Measurements from ENCODE around the gene LINGO1. TPM values are rescaled to one million over a fixed set of nuclear protein-coding genes. Genes with fewer than 3 reads are reported as not detected.

LINGO1 gene
- total RNA-seq, 2 donors from 2014 or later, result not detected

DNA sequence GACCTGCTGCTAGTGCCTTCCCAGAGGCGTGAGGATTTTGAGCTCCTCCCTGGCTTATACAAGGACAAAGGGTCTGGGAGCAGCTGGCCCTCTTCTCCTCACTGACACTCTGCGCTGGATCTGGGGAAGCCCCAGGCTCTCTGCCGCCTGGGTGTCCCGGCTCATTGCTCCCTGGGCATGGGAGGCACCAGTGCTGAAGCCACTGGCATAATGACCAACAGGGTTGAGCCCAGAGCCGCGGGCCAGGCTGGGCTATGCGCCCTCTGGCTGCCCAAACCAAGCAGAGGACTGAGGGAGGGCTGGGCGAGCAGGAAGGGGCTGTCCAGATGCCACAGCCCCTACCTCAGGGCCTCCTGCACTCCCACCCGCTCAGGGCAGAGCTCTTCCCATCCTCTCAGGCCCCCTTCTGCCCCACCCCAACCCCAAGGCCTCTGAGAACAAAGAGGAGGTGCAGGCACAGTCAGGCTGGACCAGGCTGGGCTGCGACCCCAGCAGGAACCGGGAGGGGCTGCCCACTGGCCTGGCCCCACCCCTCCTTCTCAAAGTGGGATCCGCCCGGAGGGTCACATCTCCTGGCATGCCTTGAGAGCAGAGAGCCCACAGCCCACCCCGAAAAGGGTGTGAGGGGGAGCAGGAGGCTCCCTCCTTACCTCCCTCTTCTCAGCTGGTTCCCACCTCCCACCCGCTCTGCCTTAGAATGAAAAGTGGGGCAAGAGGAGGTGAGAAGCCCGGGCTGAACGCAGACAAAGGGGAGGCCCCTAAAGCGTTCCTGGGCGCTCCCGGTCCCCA lies 1.6 kb downstream of the LINGO1 start:
- ATAC-seq (replicated peaks), result no peak
- Mint-ChIP-seq H3K36me3 (ENCODE audit: low read depth) (no peaks in the 10 kb centered on the region), H3K27ac (no peak overlapping the region), H3K27me3 (peaks cover 30% of the 10 kb centered on the region), H3K4me1 (peaks cover 4% of the 10 kb centered on the region), H3K4me3 (no peak overlapping the region), H3K9me3 (no peaks in the 10 kb centered on the region)

DNA sequence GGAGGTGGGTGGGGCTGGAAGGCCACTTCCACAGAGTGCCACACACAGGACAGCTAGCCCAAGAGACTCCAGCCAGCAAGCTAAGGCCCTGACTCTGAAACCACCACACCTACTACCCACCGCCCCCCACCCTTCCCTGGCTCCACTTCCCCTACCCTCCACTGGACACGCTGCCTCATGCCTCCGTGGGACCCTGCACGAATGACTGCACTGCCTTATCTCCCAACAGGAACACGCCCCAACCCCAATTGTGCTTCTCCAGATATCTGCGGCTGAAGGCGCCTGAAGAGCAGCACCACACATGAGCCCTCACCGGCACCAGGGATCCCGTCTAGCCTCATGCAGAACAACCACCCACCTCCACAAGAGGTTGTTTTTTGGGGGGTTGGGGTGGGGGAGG lies 2.7 kb downstream of the LINGO1 start:
- Mint-ChIP-seq H3K27ac (no peak overlapping the region), H3K9me3 (no peaks in the 10 kb centered on the region), H3K27me3 (peaks cover 23% of the 10 kb centered on the region), H3K36me3 (ENCODE audit: low read depth) (no peaks in the 10 kb centered on the region), H3K4me1 (peaks cover 4% of the 10 kb centered on the region), H3K4me3 (no peak overlapping the region)
- no peak for ATAC-seq (replicated peaks)

DNA sequence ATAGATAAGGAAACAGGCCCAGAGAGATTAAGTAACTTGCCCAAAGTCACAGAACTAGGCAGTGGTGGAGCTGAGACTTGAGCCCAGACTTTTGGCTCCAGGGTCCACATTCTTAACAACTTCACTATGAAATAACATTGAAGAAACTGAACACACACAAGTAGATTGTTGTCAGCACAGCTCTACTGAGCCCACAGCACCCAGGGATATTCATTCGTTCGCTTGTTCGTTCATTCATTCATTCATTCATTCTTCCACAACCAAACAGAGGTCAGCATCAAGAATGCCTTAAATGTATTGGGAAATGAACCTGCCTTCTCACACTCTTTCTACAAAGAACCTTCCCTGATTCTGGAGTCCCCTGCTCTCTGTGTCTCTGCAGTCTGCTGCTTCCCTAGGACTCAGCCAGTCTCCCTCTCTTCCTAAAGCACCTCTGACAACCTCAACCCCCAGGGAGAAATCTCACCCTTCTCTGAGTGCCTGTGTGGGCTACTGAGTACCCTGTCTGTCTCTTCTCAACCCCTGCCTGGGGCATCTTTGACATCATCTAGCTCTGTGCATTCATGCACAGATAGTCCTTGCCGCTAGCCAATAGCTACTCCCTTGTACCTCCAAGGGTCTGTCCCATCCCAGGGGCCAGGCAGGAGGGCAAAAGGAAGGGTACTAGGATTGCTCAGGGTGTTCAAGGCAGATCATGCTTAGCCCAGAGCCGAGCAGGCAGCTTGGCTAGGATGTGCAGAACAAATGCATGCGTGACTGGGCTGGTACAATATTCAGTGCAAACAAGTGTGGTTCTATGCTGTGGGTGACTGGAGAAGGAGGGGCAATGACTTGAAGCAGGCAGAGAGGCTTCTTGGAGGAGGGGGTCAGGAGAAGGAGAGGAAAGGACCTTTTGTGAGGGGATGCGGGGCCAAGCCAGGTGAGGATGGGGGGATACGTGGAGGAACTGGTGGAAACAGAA lies 3.4 kb downstream of the LINGO1 start:
- Mint-ChIP-seq H3K4me1 (peaks cover 3% of the 10 kb centered on the region), H3K27ac (no peak overlapping the region), H3K9me3 (no peaks in the 10 kb centered on the region), H3K27me3 (peaks cover 22% of the 10 kb centered on the region), H3K36me3 (ENCODE audit: low read depth) (no peaks in the 10 kb centered on the region), H3K4me3 (no peak overlapping the region)
- no peak for ATAC-seq (replicated peaks)

DNA sequence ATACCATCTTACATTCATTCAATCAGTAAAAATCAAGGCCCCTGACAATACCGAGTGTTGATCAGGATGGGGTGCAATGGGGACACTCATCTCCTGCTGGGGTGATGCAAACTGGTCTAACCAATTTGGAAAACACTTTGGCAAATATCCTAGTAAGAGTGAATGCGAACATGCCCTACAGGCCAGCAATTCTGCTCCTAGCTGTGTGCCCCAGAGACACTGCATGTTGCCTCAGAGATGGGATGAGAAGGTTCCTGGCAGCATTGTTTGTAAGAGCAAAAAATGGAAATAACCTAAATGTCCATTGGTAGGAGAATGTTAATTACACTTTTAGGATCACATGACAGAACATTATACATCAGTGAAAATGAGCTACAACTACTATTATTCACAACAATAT lies 4.7 kb downstream of the LINGO1 start:
- ATAC-seq (replicated peaks), result no peak
- no peaks in the 10 kb centered on the region for H3K36me3 Mint-ChIP-seq (ENCODE audit: low read depth)

DNA sequence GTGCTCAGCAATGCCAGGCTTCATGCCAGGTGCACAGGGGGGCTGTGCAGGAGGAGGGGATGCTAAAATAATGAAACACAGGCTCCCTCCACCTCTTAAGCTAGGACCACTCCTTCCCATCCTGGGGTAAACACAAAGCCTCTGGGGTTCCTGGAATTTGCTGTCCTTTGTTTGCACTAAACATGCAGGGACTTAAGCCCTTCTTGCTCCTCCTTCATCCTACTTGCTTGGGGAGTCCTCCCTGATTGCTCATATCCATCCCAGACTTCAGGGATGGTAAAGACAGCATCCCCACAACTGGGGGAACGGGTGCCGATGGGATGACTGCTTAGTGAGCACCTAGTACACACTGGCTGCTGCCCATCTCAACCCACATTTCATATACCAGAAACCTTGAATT lies 5.1 kb downstream of the LINGO1 start:
- Mint-ChIP-seq H3K27me3 (peaks cover 18% of the 10 kb centered on the region), H3K27ac (no peak overlapping the region), H3K9me3 (no peaks in the 10 kb centered on the region), H3K4me3 (no peak overlapping the region), H3K4me1 (no peaks in the 10 kb centered on the region), H3K36me3 (ENCODE audit: low read depth) (no peaks in the 10 kb centered on the region)
- ATAC-seq (replicated peaks), result no peak

More for the DNA sequence above, 4.7 kb downstream of the LINGO1 start:
- Mint-ChIP-seq H3K4me3 (no peak overlapping the region), H3K27ac (no peak overlapping the region), H3K4me1 (no peaks in the 10 kb centered on the region), H3K27me3 (peaks cover 18% of the 10 kb centered on the region), H3K9me3 (no peaks in the 10 kb centered on the region)

DNA sequence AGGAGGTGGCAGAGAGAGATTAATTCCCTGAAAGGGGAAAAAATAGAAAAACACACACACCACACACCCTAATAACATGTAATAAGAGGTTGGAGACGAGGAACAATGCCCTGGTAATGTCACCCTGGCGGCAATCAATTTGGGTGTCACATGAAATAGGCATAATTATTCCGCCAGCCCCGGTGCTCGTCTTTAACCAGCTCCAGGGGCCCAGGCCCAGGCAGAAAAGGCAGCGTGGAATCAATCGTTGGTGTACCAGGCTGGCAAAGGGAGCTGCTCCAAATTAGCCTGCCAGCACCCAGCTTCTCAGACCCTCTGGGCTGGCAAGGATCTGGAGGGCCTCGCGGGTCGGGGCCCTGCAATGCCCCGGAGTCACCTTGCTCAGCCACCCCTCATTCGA lies 5.6 kb downstream of the LINGO1 start:
- peaks cover 18% of the 10 kb centered on the region for H3K27me3 Mint-ChIP-seq
- H3K9me3 Mint-ChIP-seq, result no peaks in the 10 kb centered on the region
- H3K4me3 Mint-ChIP-seq, result no peak overlapping the region

DNA sequence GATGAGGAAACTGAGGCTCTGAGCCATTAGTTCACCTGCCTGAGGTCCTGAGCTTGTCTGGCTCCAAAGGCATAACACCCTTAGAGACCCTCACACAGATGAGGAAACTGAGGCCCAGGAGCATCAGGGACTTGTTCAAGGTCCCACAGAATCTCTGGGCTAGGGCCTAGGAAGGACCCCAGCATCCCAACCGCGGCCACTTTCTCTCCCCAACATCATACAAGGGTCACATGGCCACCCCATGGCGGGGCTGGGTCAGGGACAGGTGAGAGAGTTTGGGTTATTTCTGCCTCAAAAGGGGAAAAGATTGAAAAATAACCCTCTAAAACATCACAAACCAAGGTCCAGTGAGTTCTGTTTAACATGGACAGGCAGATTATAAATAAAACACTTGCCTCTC lies 6.7 kb downstream of the LINGO1 start:
- Mint-ChIP-seq H3K4me3 (no peak overlapping the region), H3K36me3 (ENCODE audit: low read depth) (no peaks in the 10 kb centered on the region), H3K27ac (no peak overlapping the region), H3K9me3 (no peaks in the 10 kb centered on the region), H3K27me3 (peaks cover 18% of the 10 kb centered on the region), H3K4me1 (no peaks in the 10 kb centered on the region)
- no peak for ATAC-seq (replicated peaks)

More for the DNA sequence above, 5.6 kb downstream of the LINGO1 start:
- Mint-ChIP-seq H3K4me1 (no peaks in the 10 kb centered on the region), H3K27ac (no peak overlapping the region), H3K36me3 (ENCODE audit: low read depth) (no peaks in the 10 kb centered on the region)
- ATAC-seq (replicated peaks), result no peak

DNA sequence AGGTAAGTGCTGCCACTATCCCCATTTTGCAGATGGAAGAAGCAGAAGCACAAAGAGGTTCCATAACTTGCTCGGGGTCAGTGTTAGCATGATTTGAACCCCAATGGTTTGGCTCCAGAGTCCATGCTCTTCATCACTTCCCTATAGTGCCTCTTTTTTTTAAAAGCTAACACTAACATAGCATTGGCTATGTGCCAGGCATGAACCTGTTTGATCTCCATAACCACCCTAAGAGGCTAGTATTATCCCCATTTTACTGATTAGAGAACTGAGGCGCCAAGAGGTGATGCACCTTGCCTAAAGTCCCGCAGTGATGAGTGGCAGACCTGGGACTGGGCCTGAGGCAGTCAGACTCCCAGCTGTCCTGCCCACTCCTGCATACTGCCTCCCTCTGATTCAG lies 7.3 kb downstream of the LINGO1 start:
- no peaks in the 10 kb centered on the region for H3K9me3 Mint-ChIP-seq
- no peaks in the 10 kb centered on the region for H3K36me3 Mint-ChIP-seq (ENCODE audit: low read depth)
- no peak overlapping the region for H3K27ac Mint-ChIP-seq
- no peak overlapping the region for H3K4me3 Mint-ChIP-seq
- no peak for ATAC-seq (replicated peaks)
- peaks cover 18% of the 10 kb centered on the region for H3K27me3 Mint-ChIP-seq
- H3K4me1 Mint-ChIP-seq, result no peaks in the 10 kb centered on the region

DNA sequence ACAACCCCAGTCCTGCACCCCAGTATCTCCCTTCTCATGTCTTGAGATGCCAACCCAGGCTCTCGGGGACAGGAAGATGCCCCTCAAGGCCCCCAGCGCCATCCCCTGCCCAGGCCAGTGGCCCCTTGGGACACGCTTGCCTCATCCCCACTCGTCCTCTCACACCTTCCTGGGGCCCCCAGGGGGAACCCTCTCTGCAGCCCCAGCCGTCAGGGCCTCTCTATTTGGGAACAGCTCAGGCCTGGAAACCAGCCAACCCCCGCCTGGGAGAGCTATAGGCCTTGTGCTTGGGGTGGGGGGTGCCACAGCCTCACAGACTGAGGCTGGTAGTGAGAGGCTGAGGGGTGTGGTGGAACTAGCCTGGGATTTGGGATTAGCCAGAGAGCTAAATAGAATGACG lies 7.8 kb downstream of the LINGO1 start:
- H3K9me3 Mint-ChIP-seq, result no peaks in the 10 kb centered on the region

DNA sequence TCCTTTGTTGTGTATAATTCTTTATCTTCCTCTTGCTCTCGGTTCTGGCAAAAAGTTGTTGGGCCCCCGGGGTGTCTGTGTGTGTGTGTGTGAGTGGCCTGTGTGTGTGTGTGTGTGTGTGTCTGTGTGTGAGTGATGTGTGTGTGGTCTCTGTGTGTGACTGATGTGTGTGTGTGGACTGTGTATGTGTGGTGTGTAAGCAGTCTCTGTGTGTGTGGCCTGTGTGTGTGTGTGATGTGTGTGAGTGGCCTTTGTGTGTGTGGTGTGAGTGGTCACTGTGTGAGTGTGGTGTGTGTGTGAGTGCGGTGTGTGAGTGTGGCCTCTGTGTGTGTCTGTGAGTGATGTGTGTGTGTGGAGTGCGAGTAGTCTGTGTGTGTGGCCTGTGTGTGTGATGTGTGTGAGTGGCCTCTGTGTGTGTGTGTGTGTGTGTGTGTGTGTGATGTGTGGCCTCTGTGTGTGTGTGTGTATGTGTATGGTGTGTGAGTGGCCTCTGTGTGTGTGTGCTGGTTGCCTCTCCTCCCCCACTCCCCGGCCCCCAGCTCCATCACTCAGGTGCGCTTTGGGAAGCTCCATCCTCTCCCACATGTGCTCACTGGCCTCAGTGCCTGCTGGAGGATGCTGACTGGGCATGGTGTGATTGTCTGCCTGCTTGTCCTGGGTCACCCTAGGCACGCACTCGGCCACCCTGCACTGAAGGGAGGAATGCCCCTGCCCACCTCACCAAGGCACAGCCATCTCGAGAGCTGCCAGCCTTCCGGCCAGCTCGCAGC lies 8.8 kb downstream of the LINGO1 start:
- Mint-ChIP-seq H3K27me3 (peaks cover 12% of the 10 kb centered on the region), H3K4me3 (no peak overlapping the region), H3K4me1 (no peaks in the 10 kb centered on the region), H3K27ac (no peak overlapping the region), H3K36me3 (ENCODE audit: low read depth) (no peaks in the 10 kb centered on the region), H3K9me3 (no peaks in the 10 kb centered on the region)
- ATAC-seq (replicated peaks), result no peak

More for the DNA sequence above, 7.8 kb downstream of the LINGO1 start:
- no peak overlapping the region for H3K27ac Mint-ChIP-seq
- H3K4me1 Mint-ChIP-seq, result no peaks in the 10 kb centered on the region
- ATAC-seq (replicated peaks), result no peak
- no peak overlapping the region for H3K4me3 Mint-ChIP-seq
- peaks cover 18% of the 10 kb centered on the region for H3K27me3 Mint-ChIP-seq
- no peaks in the 10 kb centered on the region for H3K36me3 Mint-ChIP-seq (ENCODE audit: low read depth)

DNA sequence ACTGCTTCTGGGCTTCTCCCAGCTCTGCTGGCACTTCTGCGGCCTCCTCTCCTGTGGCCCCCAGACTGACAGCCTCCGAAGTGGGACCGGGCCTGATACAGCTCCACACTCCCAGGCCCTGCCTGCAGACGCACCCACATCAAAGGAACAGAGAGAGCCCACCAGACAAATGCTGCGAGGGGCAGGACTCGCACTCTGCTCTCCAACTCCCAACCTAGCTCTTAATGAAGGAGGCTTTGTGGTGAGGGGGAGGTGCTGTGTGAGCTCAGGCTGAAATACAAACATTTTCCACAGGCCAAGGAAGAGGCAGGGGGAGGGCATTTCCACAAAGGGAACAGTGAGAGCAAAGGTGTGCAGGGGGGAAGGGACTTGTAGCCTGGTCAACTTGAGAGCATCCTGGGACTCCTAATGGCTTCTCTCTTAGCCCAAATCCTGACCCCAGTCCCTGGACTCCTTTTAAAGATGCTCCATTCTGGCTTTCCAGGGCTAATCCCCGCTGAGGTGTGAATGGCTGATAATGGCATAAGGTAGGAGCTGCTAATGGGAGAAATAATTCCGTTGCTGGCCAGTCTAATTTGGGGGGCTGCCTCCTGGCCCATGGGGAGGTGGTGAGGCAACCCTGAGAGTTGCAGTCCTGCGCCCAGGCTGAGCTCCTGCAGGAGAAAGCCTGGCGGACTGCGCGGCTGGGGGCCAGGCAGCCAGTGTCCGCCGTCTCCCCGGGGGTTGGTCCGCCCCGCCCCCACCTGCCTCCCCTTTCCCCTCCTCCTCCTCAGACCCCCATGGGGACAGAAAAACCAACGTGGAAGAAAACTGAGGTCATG lies 9.6 kb downstream of the LINGO1 start:
- Mint-ChIP-seq H3K36me3 (ENCODE audit: low read depth) (no peaks in the 10 kb centered on the region), H3K4me3 (no peak overlapping the region), H3K27ac (no peak overlapping the region), H3K9me3 (no peaks in the 10 kb centered on the region), H3K4me1 (no peaks in the 10 kb centered on the region), H3K27me3 (peaks cover 12% of the 10 kb centered on the region)
- no peak for ATAC-seq (replicated peaks)

DNA sequence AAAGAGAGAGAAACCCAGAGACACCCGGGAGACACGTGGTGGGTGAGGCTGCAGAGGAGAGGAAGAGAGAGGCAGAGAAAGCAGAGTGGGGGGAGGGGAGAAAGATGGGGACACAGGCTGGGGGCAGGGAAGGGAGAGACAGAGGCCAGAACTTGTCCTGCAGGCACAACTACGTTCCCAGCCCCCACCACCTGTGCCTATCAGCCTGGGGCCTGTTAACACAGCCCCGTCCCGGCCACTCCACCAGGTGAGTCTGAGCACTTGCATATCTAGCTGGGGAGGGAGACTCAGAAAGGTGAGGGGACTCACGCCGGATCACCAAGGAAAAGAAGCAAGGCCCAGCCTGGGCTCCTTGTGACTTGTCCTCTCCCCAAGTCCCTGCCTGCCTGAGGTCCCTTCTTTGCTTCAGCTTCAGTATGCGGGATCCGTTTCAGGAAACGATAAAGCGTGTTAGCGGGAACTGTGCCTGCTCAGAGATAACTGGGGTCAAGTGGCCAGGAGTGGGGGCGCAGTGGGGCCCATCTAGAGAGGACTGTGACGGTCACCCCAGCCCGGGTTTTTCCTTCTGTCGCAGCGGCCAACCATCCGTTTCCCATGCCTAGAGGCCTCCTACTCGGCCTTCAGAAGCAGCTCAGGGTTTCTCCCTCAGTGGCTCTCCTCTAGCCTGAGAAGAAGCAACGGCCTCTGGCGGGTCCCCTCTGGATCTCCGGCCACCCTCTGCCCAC lies 10.3 kb downstream of the LINGO1 start:
- Mint-ChIP-seq H3K36me3 (ENCODE audit: low read depth) (no peaks in the 10 kb centered on the region), H3K27me3 (peaks cover 8% of the 10 kb centered on the region)

DNA sequence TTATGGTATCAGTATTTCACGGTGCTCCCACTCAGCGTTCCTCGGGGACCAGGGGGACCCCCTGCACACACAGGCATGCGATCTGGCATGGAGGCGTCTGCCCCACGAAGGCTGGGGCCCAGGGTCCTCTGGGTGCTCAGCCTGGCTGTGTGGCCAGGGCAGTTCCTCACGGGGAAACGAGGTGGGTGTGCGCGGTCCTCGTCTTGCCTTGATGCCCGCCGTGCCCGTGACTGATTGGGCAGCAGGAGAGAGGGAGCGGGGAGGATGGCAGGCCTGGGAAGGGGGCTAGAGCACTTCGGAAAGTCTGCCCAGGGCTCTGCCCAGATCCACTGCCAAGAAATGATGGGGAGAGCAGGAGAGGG lies 10.9 kb downstream of the LINGO1 start:
- no peak overlapping the region for H3K4me3 Mint-ChIP-seq

More for the DNA sequence above, 10.3 kb downstream of the LINGO1 start:
- Mint-ChIP-seq H3K4me3 (no peak overlapping the region), H3K27ac (no peak overlapping the region), H3K4me1 (no peaks in the 10 kb centered on the region), H3K9me3 (no peaks in the 10 kb centered on the region)
- no peak for ATAC-seq (replicated peaks)

More for the DNA sequence above, 10.9 kb downstream of the LINGO1 start:
- Mint-ChIP-seq H3K9me3 (no peaks in the 10 kb centered on the region), H3K36me3 (ENCODE audit: low read depth) (no peaks in the 10 kb centered on the region), H3K27ac (no peak overlapping the region), H3K27me3 (peaks cover 8% of the 10 kb centered on the region), H3K4me1 (no peaks in the 10 kb centered on the region)
- no peak for ATAC-seq (replicated peaks)

All from activated T-helper 17 cell treated with anti-CD3 and anti-CD28 coated beads, Interleukin-2, amount 50 U/mL, for 72 hours (primary cell).